GM19328 (cell line): ENCODE results near the gene DPH7.
A peak's percentile ranks its signal among the peaks of the same experiment; 100 is the strongest.
"Not testable (repeated sequence)": the region's sequence is repeated elsewhere in the genome, so short reads cannot be mapped to it uniquely, and the experiment has no call there.

Experiments used
- ATAC-seq: cut with Tn5 transposase; IDR thresholded peaks from one replicate; pipeline ENCODE4 v1.9.1; 2021; ENCODE audit warnings: mild to moderate bottlenecking, moderate library complexity; ENCODE audit not compliant: unreplicated experiment

DPH7 gene

DNA sequence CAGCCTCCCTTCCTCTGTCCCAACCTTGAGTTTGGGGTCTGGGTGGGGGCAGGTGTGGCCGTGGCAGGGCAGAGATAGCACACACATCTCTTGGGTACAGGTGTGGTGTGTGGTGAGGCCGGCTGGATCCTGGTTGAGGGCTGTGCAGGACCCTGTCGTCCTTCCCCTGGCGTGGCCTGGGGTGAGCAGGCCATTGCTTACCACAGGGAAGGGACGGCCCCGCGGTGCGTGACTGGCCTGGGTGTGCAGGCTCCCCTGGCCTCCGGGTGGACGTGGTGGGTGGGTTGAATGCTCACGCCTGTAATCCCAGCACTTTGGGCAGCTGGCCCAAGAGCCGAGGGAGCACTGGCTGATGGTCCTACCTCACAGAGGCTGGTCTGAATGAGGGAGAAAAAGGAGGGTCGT, 28.0 kb upstream of the DPH7 start:
- no peak for ATAC-seq

DNA sequence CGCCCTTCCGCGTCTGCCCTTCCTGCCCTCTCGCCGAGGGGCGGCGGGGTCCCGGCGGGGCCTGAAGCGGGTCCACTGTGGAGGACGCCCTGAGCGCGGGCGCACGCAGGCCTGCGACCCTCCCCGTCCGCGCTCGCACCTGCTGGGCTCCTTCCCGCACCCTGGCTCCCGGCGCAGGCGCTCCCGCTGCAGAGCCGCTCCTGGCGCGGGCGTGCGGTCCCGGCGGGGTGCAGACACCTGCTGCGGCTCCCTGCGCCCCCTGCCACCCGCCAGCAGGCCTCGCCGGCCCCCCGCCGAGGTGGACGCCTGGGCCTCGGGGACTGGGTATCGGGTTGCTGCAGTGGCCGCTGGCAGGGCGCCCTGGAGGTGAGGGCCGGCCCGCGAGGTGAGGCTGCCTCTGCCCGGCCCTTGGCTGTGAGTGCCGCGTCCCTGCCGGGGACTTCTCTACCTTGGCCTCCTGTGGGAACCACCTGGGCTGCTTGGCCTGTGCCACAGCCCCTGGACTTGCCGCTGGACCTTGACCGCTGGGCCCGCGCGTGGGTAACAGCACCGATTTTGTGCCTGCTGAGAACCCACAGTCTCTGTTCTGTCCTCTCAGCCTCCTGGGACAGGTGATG, 27.4 kb upstream of the DPH7 start:
- ATAC-seq, result peak; percentile 5

DNA sequence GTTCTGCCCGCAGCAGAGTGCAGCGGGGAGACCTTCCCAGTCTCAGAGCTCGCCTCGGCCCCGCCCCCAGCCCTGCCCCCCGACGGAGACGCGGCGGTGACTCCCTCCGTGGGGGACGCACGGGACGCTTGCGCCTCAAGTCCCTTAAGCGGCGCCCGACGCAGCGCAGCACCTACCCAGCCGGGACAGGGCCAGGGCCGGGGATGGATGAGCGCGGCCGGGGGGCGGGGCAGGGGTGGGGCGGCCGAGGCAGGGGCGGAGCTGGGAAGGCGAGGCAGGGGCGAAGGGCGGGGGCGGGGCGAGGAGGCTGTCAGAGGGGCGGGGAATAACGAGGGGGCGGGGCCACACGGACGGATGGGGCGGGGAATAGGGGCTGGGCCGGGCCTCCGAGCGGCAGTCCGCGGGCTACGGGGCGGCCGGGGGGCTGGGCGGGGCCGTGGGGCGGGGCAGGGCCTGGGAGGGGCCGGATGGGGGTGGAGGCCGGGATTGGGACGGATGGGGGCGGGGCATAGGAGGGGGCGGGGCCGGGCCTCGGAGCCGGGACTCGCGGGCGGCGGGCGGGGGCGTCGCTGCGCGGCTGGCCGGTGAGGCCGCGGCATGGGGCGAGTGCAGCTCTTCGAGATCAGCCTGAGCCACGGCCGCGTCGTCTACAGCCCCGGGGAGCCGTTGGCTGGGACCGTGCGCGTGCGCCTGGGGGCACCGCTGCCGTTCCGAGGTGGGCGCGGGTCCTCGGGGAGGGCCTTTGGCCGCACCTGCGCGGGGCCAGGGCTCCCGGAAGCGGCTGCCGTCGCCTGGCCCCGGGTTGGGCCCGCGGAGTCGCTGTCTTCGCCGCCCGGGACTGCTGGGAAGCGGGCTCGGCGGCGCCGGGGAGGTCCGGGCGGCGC, 26.6 kb upstream of the DPH7 start, which contains the start of gene ARRDC1:
Gene ARRDC1 (plus strand): TSS at position 566 of the 884 bp plus-strand sequence. CDS start 32 bp downstream, at position 598.
- ATAC-seq, result peak; percentile 76

DNA sequence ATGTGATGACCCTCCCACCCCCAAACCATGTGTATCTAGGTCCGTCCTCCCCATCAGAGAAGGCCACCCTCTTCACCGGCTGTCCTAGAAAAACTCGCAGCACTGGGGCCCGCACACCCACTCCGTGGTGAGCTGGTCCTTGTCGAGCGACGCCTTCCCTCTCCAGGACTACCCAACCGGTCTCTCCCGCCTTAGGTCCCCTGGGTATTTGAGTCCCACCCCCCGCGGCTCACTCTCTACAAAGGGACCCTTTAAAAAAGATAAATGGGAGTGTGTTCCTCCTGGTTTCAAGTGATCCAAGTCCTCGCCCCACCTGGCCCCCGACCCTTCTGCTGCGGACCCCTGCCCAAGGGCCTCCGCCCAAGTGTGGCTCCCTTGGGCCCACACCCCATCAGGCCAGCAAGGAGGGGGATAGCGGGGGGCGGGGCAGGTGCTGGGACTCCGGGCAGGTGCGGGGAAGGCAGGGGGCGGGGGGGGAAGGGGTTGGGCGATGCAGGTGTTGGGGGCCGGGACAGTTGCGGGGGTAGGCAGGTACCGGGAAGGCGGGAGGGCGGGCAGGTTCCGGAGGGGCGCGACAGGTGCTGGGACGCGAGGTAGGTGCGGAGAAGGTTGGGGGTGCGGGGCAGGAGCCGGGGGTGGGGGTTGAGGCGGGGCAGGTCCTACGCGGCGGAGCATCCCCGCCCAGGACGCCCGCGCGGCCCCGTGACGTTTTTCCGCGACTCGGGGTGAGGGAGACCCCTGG, 25.8 kb upstream of the DPH7 start:
- ATAC-seq, result peak; percentile 3

DNA sequence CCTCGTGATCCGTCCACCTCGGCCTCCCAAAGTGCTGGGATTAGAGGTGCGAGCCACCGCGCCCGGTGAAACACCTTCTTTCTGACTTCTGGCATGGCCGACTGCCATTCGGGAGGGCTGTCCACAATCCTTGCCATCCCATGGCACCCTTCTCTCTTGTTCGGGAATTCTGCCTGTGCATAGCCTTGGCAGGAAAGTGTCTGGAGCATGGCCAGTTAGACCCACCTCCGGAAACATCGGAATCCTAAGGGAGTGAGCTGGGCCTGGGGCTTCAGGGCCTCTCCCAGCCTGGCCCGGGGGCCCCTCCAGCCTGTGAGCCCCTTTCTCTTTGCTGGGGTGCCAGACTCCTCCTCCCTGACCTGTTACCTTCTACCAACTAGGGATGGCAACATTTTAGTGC, 25.2 kb upstream of the DPH7 start:
- ATAC-seq, result no peak

DNA sequence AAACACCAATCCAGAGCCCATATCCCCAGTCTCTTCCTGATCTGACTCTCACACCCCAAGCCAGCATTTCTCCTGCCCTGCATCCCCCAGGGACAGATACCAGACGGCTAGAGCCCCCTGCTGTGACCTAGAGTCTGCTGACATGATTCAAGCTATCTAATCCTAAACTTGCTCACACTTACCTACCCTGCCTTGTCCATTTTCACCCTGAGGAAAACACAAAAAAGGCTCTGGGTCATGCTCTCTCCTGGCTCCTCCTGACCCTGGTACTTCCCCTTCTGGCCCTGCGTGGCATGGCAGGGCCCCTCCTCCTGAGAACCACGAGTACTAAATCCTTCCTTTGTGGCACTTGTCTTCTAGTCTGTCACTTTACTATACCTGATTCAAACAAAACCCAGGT, 23.9 kb upstream of the DPH7 start:
- no peak for ATAC-seq

DNA sequence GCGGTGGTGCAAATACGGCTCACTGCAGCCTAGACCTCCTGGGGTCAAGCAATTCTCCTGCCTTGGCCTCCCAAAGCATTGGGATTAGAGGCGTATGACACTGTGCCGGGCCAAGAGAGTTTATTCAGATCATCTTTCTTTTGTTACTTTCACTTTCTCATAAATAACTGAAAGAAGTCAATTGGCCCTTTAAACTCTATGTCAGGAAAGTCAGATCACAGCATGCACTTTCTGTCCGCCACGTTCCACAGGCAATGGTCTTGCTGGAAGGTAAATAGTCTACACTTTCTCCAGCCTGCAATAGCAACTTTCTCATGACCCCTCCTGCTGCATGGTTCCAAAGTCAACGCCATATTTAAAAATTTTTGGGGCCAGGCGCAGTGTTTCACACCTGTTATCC, 20.2 kb upstream of the DPH7 start:
- no peak for ATAC-seq

DNA sequence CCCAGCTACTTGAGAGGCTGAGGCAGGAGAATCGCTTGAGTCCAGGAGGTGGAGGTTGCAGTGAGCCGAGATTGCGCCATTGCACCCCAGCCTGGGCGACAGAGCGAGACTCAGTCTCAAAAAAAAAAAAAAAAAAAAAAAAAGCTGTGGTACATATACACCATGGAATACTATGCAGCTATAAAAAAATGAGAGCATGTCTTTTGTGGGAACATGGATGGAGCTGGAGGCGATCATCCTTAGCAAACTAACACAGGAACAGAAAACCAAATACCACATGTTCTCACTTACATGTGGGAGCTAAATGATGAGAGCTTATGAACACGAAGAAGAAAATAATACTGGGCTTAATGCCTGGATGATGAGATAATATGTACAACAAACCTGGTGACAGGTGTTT, 17.9 kb upstream of the DPH7 start:
- not testable (repeated sequence) for ATAC-seq

DNA sequence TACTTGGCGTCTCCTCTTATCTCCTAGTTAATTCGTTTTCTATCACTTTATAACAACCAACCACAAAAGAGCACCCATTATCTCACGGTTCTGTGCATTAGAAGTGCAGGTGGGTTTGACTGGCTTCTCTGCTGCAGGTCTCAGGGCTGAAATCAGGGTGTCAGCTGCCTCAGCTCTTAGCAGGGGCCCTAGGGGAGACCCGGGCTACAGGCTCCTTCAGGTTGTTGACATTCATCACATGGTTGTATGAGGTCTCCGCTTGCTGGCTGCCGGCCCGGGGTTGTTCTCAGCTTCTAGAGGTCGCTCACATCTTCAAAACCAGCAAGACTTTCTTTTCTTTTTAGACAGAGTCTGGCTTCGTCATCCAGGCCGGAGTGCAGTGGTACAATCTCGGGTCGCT, 14.5 kb upstream of the DPH7 start:
- ATAC-seq, result no peak

DNA sequence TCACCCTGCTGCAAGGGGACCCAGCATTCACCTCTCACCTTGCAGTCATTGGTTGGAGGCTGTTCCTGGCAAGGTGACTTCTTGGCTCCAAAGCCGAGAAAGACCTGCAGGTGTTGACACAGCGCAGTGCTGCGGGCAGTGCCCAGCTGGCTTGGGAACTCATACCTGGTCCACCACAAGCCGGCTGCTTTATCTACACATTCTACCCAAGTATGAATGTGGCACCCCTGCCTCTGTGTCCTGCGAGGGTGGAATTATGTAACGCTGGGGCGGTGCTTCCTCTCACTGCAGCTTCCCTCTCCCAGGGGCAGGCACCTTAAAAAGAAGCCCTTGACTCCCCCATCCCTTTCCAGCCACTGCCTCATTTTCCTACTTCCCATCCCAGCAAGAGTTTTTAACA, 14.0 kb upstream of the DPH7 start:
- no peak for ATAC-seq

DNA sequence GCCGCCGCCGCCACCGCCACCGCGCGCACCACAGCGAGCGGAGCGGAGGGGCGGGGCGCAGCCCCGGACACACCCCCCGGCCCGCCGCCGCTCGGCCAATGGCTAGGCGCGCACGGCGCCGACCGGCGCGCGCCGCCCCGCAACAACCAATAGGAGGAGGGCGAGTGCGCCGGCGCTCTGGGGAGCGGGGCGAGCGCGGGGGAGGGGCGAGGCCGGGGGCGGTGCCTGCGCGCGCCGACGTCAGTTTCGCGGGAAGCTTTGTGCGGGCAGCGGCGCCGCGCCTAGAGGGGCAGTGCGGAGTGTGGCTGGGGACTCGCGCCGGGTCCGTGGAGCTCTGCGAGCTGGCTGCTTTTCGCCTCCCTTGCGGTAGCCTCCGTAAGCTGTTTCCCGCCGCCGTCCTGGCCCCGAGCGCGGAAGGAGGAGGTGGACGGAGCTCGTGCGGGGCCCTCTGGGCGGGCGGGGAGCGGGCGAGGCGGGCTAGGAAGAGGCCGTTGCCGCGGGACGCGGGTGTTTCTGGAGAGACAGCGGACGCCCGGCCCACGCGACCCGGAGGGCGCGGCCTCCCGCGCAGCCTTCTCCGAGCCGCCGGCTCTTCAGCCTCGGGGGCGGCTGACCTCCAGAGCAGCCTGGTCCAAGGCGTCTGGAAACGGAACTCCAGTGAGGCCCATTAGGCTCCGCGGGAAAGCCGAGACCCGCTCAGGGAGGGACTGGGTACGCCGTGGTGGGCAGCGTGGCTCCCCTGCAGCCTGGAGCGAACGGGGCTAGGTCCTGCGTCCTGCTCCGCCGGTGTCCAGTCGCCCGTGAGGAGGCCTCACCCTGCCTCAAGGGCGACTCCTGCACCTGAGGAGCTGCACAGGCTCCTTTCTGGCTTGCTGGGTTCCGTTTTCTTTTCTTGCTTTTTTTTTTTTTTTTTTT, 12.0 kb upstream of the DPH7 start, which contains the start of gene ZMYND19:
Gene ZMYND19 (minus strand): TSS at position 44 of the 915 bp plus-strand sequence. CDS start 249 bp downstream, outside the sequence.
- peak; percentile 81 for ATAC-seq

DNA sequence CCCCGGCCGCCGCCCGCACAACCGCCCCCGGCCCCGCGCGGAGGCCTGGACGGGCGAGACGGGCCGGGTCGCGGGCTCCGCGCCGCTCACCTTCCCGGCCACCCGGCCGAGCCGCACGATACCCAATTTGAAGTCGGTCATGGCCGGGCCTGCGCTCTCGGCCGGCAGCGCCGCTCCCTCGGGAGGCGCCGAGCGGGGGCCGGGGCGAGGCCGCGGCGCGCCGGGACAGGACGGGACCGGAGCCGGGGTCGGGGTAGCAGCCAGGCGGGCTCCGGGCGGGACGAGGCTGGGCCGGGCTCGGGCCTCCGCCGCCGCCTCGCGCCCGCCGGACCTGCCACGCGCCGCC, 11.4 kb upstream of the DPH7 start:
- no peak for ATAC-seq

DNA sequence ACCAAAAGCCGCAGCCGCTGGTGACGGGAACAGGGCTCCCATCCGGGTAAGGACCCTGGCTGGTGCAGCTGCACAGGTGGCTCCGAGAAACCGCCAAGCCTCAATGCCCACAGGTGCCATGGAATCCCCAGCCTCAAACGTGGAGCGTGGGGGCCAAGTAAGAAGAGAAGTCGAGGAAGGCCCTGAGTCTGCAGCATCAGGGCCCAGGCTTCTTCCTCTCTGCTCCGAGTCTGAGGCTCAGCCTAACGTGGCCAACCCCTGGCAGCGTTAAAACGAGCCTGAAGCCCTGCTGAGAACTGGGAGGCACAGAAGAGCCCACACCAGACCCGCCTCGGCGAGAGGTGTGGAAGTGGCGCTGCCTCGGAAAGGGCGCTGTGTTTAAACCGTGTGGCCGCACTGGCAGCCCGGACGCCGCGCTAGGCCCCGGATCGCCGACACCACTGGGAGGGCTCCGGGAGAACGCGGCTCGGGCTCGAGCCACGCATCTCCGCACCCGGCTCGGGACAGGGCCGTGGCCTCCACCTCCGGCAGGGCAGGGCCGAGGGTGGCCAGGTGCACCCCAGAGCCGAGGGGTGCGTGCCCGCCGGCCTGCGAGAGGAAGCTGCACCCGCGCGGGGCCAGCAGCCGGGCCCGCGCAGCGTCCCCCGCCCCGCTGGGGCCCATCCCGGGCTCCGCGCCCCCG, 10.9 kb upstream of the DPH7 start:
- peak; percentile 18 for ATAC-seq

DNA sequence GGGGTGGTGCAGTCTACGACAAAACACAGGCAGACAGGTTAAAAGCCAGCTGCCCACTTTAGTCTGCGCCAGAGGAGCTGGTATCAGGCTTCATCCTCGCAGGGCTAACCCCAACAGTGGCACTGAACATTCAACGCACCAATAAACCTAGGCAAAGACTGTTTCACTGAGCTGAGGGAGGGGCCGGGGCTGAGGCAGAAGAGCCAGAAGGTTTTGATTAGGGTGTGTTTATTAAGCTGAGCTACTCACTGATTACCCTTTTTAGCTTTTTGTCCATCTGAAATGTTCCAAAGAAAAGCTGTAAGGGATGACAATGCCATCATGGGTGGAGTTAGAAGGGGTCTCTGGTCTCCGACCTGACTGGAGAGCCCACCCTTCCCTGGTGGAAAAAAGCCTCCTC, 10.2 kb upstream of the DPH7 start:
- ATAC-seq, result no peak

DNA sequence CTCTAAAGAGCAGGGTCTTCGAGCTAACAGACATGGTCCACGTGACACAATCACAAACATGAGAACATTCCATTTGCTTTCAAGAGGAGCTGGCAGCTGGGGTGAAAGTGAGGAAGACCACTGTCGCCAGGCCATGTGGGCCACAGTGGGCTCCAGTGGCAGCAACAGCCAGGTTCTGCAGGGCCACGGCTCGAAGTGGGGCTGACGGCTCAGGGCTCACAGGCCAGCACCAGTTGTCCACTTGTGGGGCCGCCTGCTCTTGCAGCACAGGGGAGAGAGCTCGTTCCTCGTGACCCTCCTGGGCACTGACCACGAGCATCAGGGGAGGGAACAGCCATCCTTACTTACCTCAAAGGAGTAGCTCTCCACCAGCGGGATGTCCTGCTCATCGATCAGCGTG, 9.6 kb upstream of the DPH7 start:
- ATAC-seq, result no peak

DNA sequence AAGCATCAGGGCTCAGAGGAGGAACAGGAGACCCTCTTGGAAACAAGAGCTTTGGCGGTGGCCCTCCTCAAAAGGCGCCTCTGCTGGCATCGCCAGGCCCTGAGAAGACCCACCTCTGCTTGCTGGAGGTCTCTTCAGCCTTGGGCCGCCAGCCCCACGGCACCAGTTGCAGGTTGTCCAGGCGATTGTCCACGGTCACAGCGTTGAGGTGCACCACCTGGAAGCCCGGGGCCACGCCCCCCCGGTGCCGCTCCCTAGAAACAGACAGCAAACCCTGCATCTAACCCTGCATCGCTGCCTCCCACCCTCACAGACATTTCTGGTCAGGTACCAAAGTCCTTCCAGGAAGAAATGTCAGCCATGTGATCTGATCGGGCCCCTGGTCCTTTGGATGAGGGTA, 8.1 kb upstream of the DPH7 start:
- ATAC-seq, result no peak

DNA sequence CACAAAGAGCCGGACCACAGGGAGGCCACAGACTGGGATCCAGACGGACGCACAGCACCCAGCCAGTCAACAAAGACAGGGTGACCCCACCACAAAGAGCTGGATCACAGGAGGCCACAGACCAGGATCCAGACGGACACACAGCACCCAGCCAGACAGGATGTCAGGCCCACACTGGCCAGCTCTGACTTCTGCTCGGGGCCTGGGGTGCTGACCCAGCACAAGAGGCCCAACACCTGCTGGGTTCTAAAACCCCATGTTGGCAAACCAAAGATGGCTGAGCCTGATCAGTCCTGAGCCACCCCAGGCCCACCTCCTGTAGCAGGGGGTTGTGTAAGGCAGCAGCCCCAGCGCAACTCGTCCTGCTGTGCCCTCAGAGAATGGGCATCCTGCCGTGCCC, 5.2 kb upstream of the DPH7 start:
- ATAC-seq, result no peak

DNA sequence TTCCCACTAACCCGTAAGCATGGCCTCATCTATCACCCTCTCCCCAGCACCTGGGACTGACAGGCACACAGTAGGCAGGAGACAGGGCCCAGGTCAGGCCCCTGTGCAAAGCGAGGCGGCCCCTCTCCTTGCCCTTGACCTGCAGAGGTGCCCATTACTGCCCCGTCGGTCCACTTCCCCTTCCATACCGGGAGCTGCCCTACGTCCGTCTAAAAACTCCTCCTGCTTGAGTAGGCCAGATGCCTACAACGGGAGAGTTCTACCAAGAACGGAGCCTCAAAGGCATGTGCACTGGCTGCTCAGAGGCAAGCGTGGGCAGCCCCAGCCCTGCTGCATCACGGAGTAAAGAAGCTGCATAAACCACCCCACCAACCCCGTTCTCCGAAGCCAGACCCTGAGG, 4.6 kb upstream of the DPH7 start:
- ATAC-seq, result no peak

DNA sequence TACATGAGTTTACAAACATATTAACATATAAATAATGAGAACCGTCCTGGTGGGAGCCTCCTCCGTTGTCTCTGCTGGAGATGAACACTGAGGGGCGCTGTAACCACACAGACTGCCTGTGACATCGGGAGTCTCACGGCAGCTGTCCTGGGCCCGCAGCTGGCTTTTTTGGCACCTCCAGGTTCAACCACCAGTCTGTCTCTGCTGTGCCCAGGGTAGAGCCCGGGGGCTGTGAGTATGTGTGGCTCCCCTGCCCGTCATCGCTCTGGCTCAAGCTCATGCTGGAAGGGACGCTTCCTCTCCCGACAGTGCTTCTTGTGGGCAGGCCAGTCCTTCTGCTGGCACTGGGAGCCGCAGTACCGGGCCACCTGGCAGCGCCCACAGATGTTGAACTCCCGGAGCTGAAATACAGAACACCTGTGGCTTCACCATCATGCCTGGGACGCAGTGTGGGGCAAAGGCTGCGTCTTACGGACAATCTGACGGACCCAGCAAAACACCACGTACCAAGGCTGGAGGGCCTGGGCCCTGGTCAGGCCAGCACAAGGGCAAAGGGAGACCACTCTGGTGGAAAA, 3.6 kb upstream of the DPH7 start:
- no peak for ATAC-seq
